ENCODE measurements around the gene PYGM. TPM values are rescaled to one million over a fixed set of nuclear protein-coding genes. Genes with fewer than 3 reads are reported as not detected.

Gene PYGM
- total and polyA plus RNA-seq, 2 of the 8 experiments (the other 6 are each of a cell fraction or from before 2014, with no cell fraction given) = 9.6 to 10.0 TPM

GRCh38 chr11:64799623-64800302, 40.0 kb upstream of the PYGM start:
- FAIRE-seq = no peak
- POLR2A ChIA-PET (ENCODE audit: partially characterized antibody) = interaction anchor here (0.5 to 2.7 kb wide), 9 partner anchors 12 to 63 kb away, joined by 3 to 7 read pairs (median 3); no protein-coding TSS in a partner anchor
- TF ChIP-seq SIRT6 (IDR thresholded peaks at IDR 0.05; ENCODE audit: low read length) (no peak), PHF8 (conservative IDR thresholded peaks at IDR 0.05; ENCODE audit: low read depth, low read length) (no peak), KDM1A (IDR thresholded peaks at IDR 0.05; ENCODE audit: borderline replicate concordance, low read length) (no peak), SAP30 (IDR thresholded peaks at IDR 0.05; ENCODE audit: insufficient read depth, insufficient replicate concordance, low read length) (no peak), SIN3A (conservative IDR thresholded peaks at IDR 0.05 in 1 of 2, IDR thresholded peaks at IDR 0.05 in 1 of 2; ENCODE audit: low read depth in 1 of 2, low read length in 2 of 2) (no peak), SP4 (IDR thresholded peaks at IDR 0.05; ENCODE audit: low read length) (no peak), ZNF274 (IDR thresholded peaks at IDR 0.05; ENCODE audit: borderline replicate concordance, extremely low read depth, low read length) (no peak), EZH2 (IDR thresholded peaks at IDR 0.05; ENCODE audit: low read depth, low read length, severe bottlenecking) (no peak), RXRA (IDR thresholded peaks at IDR 0.05; ENCODE audit: insufficient read depth, low read depth, low read length) (no peak)
- TF ChIP-seq, protein P1, sequence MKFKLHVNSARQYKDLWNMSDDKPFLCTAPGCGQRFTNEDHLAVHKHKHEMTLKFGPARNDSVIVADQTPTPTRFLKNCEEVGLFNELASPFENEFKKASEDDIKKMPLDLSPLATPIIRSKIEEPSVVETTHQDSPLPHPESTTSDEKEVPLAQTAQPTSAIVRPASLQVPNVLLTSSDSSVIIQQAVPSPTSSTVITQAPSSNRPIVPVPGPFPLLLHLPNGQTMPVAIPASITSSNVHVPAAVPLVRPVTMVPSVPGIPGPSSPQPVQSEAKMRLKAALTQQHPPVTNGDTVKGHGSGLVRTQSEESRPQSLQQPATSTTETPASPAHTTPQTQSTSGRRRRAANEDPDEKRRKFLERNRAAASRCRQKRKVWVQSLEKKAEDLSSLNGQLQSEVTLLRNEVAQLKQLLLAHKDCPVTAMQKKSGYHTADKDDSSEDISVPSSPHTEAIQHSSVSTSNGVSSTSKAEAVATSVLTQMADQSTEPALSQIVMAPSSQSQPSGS (IDR thresholded peaks at IDR 0.05; ENCODE audit: low read length) = no peak

More at GRCh38 chr11:64799623-64800302, 40.0 kb upstream of the PYGM start:
- no peak overlapping the region for H3K14ac ChIP-seq (ENCODE audit: insufficient read length)
- H2AFZ ChIP-seq (ENCODE audit: low read length) = no peak overlapping the region
- no peak overlapping the region for H2AK5ac ChIP-seq (ENCODE audit: low read depth, low read length)
- H3K4me3 ChIP-seq (ENCODE audit: extremely low read depth in 1 of 4, insufficient read depth in 2 of 4, low read depth in 3 of 4, low read length in 4 of 4) = no peak overlapping the region
- H3K27me3 ChIP-seq (replicated peaks in 1 of 4; ENCODE audit: control insufficient read depth in 3 of 4, extremely low read depth in 1 of 4, insufficient read depth in 3 of 4, low read length in 3 of 4) = no peaks in the 10 kb centered on the region
- no peak for DNase-seq (ENCODE audit: low read depth in 1 of 2, low spot score in 2 of 2)
- no peak overlapping the region for H3K4ac ChIP-seq (replicated peaks; ENCODE audit: insufficient read length, low read depth, low read length)
- CTCF ChIA-PET (ENCODE audit: partially characterized antibody) = interaction anchor here (0.6 to 4.4 kb wide), 12 partner anchors 8 to 95 kb away, joined by 3 to 21 read pairs (median 4); no protein-coding TSS in a partner anchor
- H4K20me1 ChIP-seq (replicated peaks in 1 of 2; ENCODE audit: control insufficient read depth in 1 of 2, insufficient read depth in 2 of 2, low read length in 2 of 2) = peaks cover 2% of the 10 kb centered on the region in 2 experiments
- no peaks in the 10 kb centered on the region for H3K79me2 ChIP-seq (ENCODE audit: control insufficient read depth in 1 of 2, insufficient read depth in 2 of 2, low read length in 2 of 2)
- WGBS, 2 experiments (ENCODE audit: extremely low coverage in 1 of 2, insufficient coverage in 1 of 2, insufficient read length in 1 of 2, insufficient replicate concordance in 2 of 2, low coverage in 1 of 2, low lambda C conversion rate in 2 of 2, missing lambda C conversion rate in 1 of 2) = 91% methylated on average over 14 of the region's 14 CpGs; no CpG with 5 or more reads in 1 of the 2 experiments
- no peaks in the 10 kb centered on the region for H3K9me3 ChIP-seq (ENCODE audit: insufficient read depth in 2 of 2, low read depth in 1 of 2, low read length in 1 of 2)
- H3K79me1 ChIP-seq (ENCODE audit: low read depth, low read length) = no peaks in the 10 kb centered on the region; the same call in 1 of the 2 replicates
- no peak overlapping the region for H2BK5ac ChIP-seq (ENCODE audit: low read depth, low read length)
- no peak overlapping the region for H3K4me2 ChIP-seq (ENCODE audit: insufficient read depth in 1 of 2, low read depth in 2 of 2, low read length in 2 of 2)
- no peak overlapping the region for H4K91ac ChIP-seq (replicated peaks; ENCODE audit: insufficient read length, low read length)
- H2BK12ac ChIP-seq (ENCODE audit: low read depth, low read length) = no peak overlapping the region
- H2BK120ac ChIP-seq (replicated peaks; ENCODE audit: low read depth, low read length) = no peak overlapping the region
- H3K36me3 ChIP-seq (ENCODE audit: control insufficient read depth in 2 of 4, insufficient read depth in 4 of 4, low read length in 3 of 4) = peaks cover 2 to 5% (median 4%) of the 10 kb centered on the region in 4 experiments; a peak in 3 of 8 replicates
- H3K23ac ChIP-seq (ENCODE audit: insufficient read length) = no peak overlapping the region
- no peak overlapping the region for H3K9ac ChIP-seq (replicated peaks in 1 of 4; ENCODE audit: extremely low read depth in 1 of 4, low read depth in 3 of 4, low read length in 3 of 4)
- no peak overlapping the region for H3K27ac ChIP-seq (ENCODE audit: low read depth, low read length)
- peaks cover 0 to 12% (median 5%) of the 10 kb centered on the region in 4 experiments; a peak in 5 of 7 replicates for H3K4me1 ChIP-seq (replicated peaks in 1 of 4; ENCODE audit: control insufficient read depth in 3 of 4, insufficient read depth in 4 of 4, low read length in 3 of 4)
- H2BK20ac ChIP-seq (ENCODE audit: low read length) = no peak overlapping the region
- no peak overlapping the region for H3K56ac ChIP-seq (replicated peaks; ENCODE audit: insufficient read length, low read depth, low read length)
- H3K18ac ChIP-seq (ENCODE audit: extremely low read depth, low read length) = no peak overlapping the region
- no peak overlapping the region for H4K5ac ChIP-seq (ENCODE audit: insufficient read length, low read depth, low read length)
- H4K8ac ChIP-seq (ENCODE audit: extremely low read depth, insufficient read depth, low read length) = peak overlapping the region; percentile 20; the same call in 1 of the 2 replicates
- no peak overlapping the region for H2BK15ac ChIP-seq (ENCODE audit: low read length)
- peaks cover 8% of the 10 kb centered on the region; the same call in 1 of the 2 replicates for H3K23me2 ChIP-seq (ENCODE audit: low read depth, low read length)
